IPS-20b (cell line): ENCODE measurements around the gene GSC2.

Experiments
- H3K27ac ChIP-seq: one replicate; pipeline ENCODE4 v1.5.1; 2013; ENCODE audit warnings: low read length
- H3K27me3 ChIP-seq: 2 replicates; pipeline ENCODE4 v1.6.1; 2013; ENCODE audit warnings: mild to moderate bottlenecking, low read length, inconsistent platforms; ENCODE audit not compliant: insufficient read depth
- H3K36me3 ChIP-seq: 2 replicates; pipeline ENCODE4 v1.6.1; 2013; ENCODE audit warnings: low read depth, mild to moderate bottlenecking, inconsistent platforms, low read length, moderate library complexity; ENCODE audit not compliant: insufficient read depth
- H3K4me1 ChIP-seq: 2 replicates; pipeline ENCODE4 v1.6.1; 2013; ENCODE audit warnings: mild to moderate bottlenecking, control low read depth, inconsistent platforms, low read length, moderate library complexity; ENCODE audit not compliant: insufficient read depth
- H3K4me3 ChIP-seq: 2 replicates; pipeline ENCODE4 v1.5.1; 2013; ENCODE audit warnings: mild to moderate bottlenecking, low read length, inconsistent platforms
- H3K9ac ChIP-seq: 2 replicates; pipeline ENCODE4 v1.6.1; 2013; ENCODE audit warnings: low read depth, mild to moderate bottlenecking, inconsistent platforms, low read length, moderate library complexity
- H3K9me3 ChIP-seq: 2 replicates; pipeline ENCODE4 v1.6.1; 2013; ENCODE audit warnings: mild to moderate bottlenecking, low read depth, low read length, inconsistent platforms; ENCODE audit not compliant: insufficient read depth

The GSC2 gene

DNA sequence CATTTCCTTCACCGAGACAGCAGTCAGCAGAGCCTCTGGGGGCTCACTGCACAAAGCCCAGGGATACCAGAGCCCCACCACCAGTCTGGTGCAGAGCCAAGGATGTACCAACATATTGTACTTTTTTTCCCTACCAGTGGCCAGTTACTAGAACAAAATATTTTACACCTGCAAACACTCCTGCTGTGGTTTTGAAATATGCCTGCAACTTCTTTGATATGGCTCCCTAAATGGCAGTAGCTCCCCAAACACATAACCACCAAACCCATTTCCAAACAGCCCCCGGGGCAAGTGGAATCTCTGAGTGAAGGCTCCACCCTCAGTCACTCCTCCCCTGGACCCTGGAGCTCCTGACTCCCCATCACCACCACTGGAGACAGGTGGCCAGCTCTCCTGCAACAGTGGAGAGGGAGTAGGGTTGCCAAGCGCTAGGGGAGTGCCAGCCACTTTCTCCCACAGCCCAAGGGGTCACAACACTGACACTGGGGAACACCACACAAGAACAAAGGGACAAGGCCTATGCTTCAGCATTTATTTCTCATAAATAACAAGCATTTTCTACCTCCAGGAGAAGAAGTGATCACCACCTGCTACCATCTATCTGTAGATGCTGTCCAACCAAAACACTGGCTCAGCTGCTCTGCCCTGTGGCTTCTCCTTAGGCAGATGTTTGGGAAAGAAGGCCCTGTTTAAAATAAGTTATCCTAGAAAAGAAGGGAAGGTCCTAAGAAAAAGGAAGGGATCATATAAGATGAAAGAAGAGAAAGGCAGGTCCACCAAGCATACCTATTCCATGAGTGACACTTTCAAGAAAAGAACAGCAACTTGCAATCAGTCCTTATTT, 43.0 kb downstream of the GSC2 start:
- Histone ChIP-seq H3K4me1 (peaks cover 19% of the 10 kb centered on the region), H3K4me3 (no peak overlapping the region), H3K9ac (no peak overlapping the region), H3K36me3 (no peaks in the 10 kb centered on the region), H3K9me3 (no peaks in the 10 kb centered on the region), H3K27ac (no peak overlapping the region), H3K27me3 (no peaks in the 10 kb centered on the region)

DNA sequence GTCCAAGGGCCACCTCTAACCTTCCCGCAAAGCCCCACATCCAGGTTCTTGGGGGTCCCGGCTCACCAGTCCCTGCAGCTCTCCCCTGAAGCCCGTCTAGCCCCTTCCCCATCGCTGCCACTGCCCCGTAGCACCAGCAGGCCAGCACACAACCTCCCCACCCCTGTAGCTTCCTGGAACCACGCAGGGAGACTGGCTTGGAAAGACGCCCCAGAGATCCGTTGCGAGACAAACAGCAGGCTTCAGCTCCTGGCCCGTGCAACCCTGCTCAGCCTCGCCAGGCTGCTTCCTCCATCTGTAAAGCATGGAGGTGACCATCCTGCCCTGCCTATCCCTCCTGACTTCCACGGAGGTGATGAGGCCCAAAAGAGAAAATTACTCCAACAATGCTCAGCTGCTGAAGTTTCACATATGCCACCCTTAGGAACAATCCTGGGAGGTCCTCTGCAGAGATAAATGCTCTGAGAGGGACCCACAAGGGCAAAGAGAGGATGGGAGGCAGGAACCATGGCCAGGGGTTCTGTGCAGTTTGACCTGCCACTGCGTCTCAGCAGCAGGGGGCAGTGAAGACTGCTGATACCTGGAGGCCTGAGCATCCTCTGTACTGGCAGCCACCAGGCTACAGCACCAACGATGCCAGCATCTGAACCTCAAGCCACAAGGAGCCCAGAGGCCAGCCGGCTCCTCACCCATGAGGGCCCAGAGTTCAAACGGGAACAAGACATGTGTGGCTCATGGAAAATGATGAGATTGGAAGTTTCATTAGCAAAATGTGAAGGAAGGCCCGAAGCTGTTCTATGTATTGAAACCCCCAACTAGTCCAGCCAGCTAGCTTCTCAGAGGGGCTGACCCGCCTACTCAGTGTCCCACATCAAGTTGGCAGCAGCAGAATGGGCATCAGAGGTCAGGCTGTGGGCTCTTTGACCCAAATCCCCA, 44.0 kb downstream of the GSC2 start:
- H3K9me3 ChIP-seq = no peaks in the 10 kb centered on the region
- no peak overlapping the region for H3K9ac ChIP-seq
- H3K4me1 ChIP-seq = peaks cover 15% of the 10 kb centered on the region

DNA sequence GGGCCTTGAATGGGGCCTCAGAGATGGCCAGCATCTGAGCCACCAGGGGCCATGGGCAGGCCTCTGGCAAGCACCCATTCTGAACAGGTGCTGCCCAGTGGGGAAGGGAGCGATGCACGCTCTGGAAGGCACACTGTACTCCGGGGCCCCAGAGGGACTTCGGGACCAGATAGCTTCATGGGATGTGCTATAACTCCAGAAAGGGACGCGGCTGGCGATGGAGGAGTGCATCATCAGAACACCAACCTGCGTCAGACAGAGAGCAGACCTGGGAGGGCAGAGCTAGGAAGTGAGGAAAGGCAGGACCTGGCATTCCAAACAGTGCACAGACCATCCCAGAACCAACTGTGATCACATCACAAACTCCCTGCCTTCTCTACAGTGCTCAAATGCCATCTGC, 44.6 kb downstream of the GSC2 start:
- no peak overlapping the region for H3K4me3 ChIP-seq
- no peak overlapping the region for H3K27ac ChIP-seq
- no peaks in the 10 kb centered on the region for H3K27me3 ChIP-seq
- H3K36me3 ChIP-seq = no peaks in the 10 kb centered on the region
- no peaks in the 10 kb centered on the region for H3K9me3 ChIP-seq
- peaks cover 8% of the 10 kb centered on the region; the same call in 1 of the 2 replicates for H3K4me1 ChIP-seq
- no peak overlapping the region for H3K9ac ChIP-seq

More for the DNA sequence above, 44.0 kb downstream of the GSC2 start:
- Histone ChIP-seq H3K4me3 (no peak overlapping the region), H3K27ac (no peak overlapping the region), H3K36me3 (no peaks in the 10 kb centered on the region), H3K27me3 (no peaks in the 10 kb centered on the region)

DNA sequence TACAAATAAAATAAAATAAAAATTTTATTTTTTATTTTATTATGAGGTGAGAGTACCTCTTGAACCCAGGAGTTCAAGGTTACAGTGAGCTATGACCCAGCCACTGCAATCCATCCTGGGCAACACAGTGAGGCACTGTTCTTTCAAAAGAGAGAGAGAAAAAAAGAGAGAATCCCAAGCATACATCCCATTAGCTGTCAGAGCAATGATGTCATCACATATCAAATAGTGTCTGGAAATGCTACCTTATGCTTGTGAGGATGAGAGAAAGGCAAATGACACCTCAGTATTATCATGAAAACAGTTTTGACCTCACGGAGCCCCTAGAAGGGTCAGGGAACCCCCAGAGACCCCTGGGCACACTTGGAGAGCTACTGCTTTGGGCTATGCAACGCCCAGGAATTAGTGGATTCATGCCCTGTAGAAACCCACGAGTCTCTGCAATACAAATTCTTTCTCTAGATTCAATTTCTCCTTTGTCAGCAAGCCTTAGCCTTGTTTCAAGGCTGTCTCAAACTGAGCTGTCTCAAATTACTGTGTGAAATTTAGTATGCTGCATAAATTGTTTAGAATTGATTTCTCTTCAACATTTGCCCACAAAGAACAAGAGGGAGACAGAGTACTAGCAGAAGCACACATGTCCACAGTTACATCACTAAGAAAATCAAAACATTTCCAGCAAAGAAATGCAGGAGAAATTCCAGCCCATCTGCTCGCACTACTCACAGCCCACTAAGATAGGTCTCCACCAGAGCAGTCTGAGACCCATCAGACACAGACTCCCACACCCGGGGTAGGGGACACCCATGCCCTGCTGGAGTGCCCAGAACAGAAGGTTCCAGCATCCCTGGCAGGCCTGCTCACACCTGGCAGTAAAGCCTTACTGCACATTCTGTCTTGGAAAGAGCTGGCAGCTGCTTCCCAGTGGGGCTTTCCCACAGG, 45.9 kb downstream of the GSC2 start:
- Histone ChIP-seq H3K4me3 (no peak overlapping the region), H3K36me3 (no peaks in the 10 kb centered on the region), H3K27ac (no peak overlapping the region), H3K4me1 (no peaks in the 10 kb centered on the region), H3K9ac (no peak overlapping the region), H3K9me3 (no peaks in the 10 kb centered on the region), H3K27me3 (no peaks in the 10 kb centered on the region)

DNA sequence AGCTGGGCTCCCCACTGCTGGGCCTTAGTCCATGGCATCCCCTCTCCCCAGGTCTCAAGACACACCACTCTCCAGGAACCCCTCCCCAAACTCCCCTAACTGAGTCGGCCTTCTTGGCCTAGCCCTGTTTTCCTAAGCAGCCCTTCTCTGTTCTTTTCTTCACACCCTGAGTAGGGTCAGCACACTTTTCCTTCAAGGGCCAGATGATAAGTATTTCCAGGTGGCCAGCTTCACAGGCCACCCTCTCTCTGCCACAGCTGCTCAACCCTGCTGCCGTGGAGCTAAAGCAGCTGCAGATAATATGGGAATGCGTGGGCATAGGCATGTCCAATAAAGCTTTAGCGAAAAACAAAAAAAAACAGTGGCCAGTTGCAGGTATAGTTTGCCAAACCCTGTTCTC, 51.9 kb downstream of the GSC2 start:
- Histone ChIP-seq H3K9ac (no peak overlapping the region), H3K36me3 (no peaks in the 10 kb centered on the region; the same call in 1 of the 2 replicates), H3K4me1 (no peaks in the 10 kb centered on the region), H3K27me3 (no peaks in the 10 kb centered on the region), H3K4me3 (no peak overlapping the region), H3K9me3 (no peaks in the 10 kb centered on the region), H3K27ac (no peak overlapping the region)

DNA sequence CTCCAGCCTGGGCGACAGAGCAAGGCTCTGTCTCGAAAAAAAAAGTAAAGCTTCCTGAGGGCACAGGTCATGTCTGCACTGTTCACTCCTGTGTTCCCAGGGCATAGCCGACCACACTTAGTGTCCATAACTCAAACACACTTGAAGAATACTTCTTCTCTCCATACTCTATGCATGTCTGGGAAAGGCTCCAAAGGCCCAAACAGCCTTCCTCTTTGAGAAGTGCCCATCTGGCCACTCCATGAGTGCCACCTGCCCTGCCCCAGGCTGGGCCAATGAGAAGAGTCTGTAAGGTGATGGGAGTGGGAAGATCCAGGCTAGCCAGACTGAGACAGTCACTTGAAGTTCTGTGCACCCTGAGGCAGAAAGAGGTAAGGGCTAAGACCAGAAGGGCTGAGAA, 52.6 kb downstream of the GSC2 start:
- no peak overlapping the region for H3K9ac ChIP-seq
- no peak overlapping the region for H3K4me3 ChIP-seq
- no peaks in the 10 kb centered on the region; the same call in 1 of the 2 replicates for H3K36me3 ChIP-seq
- H3K4me1 ChIP-seq = no peaks in the 10 kb centered on the region
- H3K9me3 ChIP-seq = no peaks in the 10 kb centered on the region
- H3K27me3 ChIP-seq = no peaks in the 10 kb centered on the region
- no peak overlapping the region for H3K27ac ChIP-seq
